GM19455 (cell line): ENCODE measurements around the gene CDCP1.
"Not testable (repeated sequence)": the region's sequence is repeated elsewhere in the genome, so short reads cannot be mapped to it uniquely, and the experiment has no call there.

ENCODE experiments used
- ATAC-seq: cut with Tn5 transposase; IDR thresholded peaks from one replicate; pipeline ENCODE4 v1.9.1; 2021; ENCODE audit not compliant: unreplicated experiment

CDCP1 gene

DNA sequence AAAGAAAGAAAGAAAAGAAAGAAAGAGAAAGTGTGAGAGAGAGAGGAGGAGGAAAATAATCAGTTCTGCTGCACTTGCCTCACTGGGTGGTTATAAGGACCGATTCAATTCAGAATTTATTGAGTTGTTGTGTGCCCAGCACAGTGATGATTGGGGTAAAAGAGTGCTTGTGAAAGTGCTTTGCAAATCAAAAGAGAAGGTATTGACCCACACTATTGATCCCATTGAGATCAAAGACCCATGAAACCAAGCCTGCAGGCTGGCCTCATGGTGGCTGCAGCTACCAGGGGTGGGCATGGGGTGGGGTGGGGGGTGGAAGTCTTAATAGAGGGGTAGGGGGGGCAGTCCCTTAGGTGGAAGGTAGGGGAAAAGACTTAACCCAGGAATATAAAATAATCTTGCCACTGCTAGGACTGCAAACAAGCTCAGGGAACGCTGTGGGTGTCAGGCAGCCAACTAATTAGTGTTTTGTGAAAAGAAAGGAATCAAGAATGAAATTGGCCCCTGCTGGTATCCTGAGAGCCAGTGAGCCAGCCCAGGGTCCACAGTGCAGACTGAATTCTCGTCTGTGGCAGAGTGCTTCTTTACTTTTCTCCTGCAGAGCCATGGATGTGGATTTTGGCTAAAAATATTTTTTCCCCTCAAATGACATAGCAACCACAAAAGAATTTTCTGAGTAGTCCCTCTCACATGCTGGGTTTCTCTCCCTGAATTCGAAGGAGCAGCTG is 85.8 kb downstream of the CDCP1 start:
- ATAC-seq: no peak

DNA sequence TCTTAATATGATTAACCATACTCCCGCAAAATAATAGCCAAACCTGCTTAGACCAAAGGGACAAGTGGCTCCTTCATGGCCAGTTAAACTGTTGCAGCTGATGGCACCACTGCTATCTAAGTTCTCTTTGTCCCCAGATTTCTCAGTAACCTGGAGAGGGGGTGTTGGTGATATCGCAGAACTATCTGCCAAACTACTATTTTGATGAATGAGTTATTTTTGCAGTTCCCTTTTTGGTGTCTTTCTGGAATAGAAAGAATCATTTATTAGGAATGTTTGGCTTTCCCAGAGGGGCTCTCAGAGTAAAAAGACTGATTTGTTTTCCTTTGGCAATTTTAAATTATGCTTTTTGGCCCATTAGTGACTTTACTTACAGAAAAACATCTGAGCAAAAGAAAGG is 87.0 kb downstream of the CDCP1 start:
- no peak for ATAC-seq

DNA sequence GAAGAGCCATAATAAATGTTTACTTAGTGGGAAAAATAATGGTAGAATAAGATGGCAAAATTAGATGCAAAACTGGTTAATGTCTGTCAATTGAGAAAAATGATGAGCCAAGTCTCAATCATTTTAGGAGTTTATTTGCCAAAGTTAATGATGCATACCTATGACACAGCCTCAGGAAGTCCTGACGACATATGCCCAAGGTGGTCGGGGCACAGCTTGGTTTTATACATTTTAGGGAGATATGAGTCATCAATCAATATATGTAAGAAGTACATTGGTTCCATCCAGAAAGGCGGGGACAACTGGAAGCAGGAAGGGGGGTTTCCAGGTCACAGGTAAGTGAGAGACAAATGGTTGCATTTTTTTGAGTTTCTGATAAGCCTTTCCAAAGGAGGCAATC is 88.6 kb downstream of the CDCP1 start:
- ATAC-seq: no peak

DNA sequence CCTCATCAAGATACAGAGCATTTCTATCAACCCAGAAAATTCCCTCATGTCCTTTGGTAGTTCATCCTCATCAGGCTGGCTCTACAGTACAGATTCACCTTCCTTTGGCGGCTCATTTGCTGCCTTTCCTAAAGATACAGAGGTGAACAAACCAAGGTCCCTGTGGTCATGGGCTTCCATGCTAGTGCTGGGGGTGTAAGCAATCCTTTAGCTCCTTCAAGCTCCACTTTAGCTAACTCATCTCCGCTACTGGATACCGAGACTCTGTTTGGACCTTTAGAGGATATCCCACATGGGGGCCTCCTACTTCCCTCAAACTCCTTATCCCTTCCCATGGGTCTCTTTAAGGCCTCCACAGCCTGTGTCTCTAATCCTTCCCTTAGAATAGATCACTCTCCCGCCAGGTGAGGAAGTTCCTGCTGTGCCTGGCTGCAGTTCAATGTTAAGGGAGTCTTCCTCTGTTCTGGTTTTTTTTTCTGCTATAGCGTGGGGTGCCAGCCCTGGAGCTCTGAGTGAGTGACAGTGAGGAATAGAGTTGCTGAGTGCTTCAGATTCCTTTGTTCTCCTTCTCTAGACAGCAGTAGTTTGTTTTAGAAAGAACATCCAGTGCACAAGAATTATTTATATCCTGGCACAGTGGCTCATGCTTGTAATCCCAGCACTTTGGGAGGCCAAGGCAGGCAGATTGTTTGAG is 89.4 kb downstream of the CDCP1 start:
- no peak for ATAC-seq

DNA sequence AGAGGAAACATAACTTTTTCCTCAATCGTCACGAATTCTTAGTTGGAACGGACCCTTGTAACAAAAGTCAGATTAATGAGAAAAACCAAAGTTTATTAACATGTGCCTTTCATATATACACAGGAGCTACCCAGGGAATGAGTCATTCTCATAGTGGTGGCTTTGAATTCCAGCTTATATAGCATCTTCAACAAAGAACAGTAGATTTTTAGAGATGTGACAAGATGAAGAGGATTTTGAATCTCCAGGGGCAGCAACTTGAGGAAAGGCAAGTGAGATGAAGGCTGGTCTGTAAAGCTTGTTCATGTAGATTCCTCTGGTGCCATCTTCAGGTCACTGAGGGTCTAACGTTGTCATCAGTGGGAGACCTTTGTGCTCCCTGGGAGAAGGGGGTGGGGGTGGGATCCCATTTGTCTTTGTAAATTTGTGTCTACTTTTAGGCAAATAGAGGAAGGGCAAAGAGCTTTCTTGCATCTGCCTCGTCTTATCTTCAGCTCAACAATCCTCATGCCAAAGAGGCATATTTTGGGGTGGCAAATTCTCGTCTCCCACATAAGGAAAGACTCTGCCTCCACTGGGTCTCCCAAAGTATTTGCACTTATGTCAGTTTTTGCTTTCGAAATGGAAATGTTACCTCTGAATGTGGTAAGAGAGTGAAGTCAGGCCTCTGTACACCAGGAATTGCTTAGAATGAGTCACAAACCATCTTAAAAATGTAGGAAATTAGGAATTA is 90.6 kb downstream of the CDCP1 start:
- ATAC-seq: no peak

DNA sequence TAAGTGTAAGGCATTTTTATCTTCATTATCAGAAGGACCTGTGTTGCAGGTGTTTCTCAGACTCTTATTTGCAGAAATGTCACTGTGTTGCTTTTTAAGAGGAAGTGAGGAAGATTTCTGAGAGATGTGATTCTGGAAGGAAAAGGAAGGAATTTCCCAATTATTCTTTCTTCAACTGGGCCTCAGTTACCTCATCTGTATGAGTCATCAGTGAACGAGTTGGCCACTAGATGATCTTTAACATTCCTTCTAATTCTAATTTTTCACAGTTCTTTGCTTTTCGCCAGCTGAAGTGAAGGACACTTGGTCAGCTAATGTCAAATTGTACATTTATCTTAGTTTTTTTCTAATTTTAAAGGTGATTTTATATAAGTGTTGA is 91.2 kb downstream of the CDCP1 start:
- ATAC-seq: no peak

DNA sequence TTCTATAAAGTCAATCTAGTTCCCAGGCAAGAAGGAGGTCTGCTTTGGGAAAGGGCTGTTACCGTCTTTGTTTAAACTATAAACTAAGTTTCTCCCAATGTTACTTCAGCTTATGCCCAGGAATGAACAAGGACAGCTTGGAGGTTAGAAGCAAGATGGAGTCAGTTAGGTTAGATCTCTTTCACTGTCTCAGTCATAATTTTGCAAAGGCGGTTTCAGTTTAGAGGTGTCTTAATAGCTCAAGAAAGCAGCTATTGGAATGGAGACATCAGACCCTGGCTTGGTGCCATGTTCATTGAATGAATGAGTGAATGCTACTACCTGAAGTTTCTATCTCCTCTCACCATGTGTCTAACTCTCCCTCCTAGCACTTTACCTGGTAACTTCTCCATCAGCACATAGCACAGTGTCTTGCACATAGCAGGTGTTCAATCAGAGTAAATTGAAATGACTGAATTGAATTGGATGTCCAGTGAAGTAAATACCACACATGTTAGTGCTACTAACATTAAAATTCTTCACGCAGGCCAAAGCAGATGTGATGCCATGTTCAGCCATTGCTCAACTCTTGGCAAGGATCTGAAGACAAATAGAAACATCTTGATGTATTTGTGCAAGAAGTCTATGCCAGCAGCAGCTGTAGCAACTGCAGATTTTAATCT is 91.9 kb downstream of the CDCP1 start:
- ATAC-seq: no peak

DNA sequence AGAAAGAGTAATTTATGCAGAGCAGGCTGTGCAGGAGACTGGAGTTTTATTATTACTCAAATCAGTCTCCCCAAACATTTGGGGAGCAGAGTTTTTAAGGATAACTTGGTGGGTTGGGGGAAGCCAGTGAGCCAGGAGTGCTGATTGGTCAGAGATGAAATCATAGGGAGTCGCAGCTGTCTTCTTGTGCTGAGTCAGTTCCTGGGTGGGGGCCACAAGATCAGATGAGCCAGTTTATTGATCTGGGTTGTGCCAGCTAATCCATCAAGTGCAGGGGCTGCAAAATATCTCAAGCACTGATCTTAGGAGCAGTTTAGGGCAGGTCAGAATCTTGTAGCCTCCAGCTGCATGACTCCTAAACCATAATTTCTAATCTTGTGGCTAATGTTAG is 92.4 kb downstream of the CDCP1 start:
- not testable (repeated sequence) for ATAC-seq

DNA sequence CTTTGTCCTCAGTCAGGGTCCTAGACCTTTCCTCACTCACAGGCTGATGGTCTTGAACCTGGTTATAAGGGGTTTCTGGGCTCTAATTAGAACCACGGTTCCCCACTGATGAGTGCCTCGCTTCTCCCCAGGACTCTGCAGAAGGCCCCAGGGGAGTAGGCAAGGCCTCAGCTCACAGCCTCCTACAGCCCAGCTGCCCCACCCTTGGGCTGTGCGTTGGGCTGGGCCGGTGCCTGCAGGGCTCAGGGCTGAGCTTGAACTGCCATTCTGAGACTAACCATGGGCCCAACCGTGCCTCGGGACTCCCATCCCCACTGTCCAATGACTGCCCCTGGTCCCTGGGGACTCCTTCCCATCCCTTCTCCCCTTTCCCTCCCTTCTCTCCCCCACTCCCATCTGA is 94.5 kb downstream of the CDCP1 start:
- ATAC-seq: no peak

DNA sequence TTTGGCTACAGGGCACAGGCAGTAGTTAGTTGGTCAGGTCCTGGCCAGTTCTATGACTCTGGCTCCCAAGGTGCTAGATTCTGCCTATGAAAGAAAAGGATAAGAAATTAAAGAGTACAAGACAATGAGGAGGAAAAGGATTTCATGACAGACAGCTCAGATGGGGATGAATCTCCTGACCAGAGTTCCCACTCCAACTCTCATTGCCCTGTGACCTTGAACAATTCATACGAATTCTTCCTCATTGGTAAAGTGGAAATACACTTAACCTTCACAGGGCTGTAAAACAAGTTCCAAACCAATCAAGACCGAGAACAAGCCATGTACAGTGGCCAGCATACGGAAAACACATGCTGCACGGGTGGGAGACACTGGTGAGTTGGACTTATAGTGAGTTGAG is 96.4 kb downstream of the CDCP1 start:
- ATAC-seq: no peak

DNA sequence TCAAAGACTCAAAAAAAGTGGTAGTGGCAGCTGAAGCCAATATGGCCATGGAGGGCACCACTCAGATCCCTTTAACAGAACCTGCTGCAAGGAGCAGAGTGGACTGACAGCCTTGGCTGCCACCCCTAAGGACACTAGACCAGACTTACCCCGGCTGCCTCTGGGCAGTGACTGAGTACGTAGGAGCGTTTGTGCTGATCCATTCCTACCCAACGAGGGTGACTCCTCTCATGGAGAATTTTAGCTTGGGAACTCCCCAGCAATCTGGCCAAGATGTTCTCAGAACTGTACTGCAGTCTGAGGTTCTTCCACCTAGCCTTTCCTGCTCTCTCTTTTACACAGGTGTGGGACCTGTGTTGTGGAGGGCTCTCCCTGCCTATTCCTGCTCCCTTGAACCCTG is 97.9 kb downstream of the CDCP1 start:
- no peak for ATAC-seq

DNA sequence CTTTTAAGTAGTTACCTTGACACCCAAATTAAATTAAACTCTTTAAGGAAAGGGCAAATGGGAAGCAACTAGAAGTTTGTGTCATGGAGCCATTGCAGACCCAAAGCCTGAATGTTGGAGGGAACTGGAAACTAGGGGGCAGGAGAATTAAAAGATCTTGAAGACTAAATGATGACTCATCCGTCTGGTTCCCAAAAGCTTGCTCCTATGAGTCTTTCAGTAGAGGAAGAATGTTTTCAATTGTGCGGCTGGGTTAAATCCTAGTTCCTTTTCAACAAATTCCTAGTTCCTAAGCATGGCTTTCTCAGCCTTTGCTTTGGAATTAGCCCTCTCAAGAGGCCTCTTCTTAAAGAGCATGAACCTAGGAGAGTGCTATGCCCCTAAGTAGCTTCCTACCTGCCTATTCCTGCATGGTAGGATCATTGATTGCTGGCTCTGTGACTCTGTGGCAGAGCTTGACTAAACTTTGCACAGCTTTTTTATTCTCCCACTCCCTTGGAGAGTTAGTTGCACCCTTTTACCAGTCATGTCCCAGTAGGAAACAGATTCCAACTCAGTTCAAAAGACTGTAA is 102.4 kb downstream of the CDCP1 start:
- ATAC-seq: no peak

DNA sequence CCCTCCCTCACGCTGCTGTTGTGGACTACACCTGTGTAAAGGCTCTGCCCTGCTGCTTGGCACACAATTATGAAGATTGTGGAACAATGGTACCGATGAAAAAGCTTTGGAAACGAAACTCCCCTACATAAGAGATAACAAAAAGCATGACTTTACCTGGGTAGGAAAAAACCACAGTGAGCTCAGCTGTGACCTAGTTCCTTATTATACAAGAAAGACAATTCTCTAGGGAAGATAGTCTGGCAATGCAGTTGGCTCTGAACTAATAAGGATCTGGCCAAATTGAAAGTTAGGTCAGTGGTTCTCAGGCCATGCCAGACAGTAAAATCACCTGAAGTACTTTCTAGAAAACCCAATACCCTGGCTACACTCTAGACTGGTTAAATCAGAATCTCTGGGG is 104.0 kb downstream of the CDCP1 start:
- no peak for ATAC-seq

DNA sequence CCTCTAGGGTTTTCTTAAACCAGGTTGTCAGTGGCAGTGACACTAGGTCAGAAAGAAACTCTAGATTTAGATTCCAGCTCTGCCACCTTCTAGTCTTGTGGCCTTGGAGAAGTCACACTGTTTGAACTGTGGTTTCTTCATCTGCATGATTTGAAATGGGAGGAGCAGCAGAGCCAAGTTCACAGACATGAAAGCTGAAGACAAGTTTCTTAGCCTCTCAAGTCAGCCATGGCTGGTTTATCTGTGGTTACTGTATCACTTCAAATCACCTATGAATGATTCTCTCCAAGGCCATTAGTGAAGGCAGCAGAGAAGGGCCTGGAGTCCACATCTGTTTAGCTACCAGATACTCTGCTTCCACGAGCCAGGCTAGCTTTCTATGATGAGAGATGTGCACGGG is 104.5 kb downstream of the CDCP1 start:
- ATAC-seq: no peak

DNA sequence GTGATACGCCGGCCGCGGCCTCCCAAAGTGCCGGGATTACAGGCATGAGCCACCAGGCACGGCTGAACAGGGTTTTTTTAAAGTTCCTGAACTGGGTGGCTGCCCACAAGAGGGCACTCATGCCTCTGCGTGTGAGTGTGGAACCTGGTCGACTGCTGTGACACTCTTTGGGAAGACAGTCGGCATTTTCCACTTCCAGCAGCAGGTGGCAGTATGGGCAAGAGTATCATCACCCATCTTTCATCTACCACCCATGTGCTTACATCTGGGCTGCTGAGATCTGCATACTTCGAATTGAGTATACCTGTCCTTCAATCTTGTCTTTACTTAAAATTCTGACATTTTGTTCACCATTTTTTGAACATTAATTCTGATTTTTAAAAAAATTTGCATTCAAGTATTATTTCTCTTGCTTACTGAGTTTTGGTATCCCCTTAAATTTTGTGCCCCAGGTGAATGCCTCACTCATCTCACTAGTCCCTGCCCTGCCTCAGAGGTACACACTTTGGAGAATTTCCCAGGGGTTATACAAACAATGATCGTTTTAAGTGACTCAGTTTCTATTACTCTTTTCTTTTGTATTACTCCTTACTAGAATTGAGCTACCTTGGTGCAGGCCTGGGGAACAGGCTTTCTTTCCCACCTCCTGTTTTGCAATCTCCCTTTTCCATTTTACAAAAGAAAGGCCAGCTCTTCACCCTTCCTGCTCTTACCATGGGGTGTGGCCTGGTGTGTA is 108.3 kb downstream of the CDCP1 start:
- peak; percentile 77 for ATAC-seq

DNA sequence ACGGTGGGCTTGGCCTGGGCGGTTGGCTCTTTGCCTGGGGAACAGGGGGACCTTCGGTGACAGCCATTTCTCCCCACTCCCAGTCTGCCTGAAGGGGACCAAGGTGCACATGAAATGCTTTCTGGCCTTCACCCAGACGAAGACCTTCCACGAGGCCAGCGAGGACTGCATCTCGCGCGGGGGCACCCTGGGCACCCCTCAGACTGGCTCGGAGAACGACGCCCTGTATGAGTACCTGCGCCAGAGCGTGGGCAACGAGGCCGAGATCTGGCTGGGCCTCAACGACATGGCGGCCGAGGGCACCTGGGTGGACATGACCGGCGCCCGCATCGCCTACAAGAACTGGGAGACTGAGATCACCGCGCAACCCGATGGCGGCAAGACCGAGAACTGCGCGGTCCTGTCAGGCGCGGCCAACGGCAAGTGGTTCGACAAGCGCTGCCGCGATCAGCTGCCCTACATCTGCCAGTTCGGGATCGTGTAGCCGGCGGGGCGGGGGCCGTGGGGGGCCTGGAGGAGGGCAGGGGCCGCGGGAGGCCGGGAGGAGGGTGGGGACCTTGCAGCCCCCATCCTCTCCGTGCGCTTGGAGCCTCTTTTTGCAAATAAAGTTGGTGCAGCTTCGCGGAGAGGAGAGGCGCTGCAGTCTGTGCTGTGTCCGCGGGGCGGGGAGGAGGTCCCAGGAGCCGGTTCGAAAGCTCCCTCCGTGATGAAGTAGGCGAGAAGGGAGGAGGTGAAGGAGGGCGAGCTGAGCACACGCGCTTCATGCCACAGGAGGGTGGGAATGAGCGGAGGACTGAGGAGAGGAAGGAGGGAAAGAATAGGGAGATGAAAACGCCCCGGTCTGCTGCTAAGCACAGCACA is 110.5 kb downstream of the CDCP1 start:
- no peak for ATAC-seq

DNA sequence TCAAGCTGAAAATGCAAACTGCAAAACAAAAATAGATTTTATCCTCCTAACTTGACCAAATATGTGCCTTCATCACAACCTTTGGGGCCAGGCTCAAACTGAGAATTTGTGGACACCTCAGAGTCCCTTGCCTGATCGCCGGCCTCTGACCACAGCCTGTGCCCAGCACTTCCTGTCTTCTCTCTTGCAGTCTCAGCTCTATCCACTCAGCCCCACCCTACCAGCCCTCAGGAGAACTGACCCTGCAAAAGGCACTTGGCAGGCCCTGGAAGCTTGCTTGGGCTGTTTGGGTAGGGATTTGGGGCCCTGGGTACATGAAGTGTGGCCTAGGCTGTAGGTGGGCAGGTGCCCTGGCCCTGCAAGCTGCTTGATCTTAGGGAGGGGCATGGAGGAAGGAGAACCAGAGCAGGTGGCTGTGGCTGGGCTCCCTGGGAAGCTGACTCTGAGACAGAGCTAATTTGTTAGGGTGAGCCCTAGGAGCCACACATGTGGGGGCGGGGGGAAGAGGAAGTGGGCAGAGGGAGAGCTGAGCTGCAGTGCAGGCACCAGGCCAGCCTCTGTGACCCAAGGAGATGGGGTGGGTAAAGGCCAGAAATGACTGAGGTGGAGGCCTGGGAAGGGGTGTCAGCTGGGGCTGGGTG is 111.4 kb downstream of the CDCP1 start:
- ATAC-seq: no peak

DNA sequence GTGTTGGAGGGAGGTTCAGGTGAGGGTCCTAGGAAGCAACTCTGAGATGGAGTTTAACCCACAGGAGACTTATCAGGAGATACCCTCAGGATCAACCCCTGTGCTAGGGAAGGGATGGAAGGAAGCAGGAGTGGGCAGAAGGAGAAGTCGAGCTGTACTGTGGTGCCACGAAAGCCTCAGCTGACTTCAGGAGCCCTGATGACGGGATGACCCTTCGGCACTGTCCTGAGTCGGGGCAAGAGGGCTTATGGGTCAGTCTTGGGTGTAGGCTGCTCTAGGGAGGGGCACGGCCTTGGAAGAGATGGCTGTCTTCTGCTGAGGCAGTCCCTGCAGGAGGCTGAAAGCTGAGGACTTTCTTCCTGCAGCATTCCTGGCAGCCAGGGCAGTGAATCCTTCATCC is 112.4 kb downstream of the CDCP1 start:
- no peak for ATAC-seq
